Erythroblast (primary cell): ENCODE measurements around the gene BABAM2.

Source experiments
- GATA1 ChIP-seq: IDR thresholded peaks from 2 replicates; pipeline ENCODE4 v1.6.1; 2011; ENCODE audit warnings: low read depth, mild to moderate bottlenecking, control low read depth, low read length, moderate library complexity
- POLR2A ChIP-seq: IDR thresholded peaks from 2 replicates; pipeline ENCODE4 v1.6.1; 2011; ENCODE audit warnings: mild to moderate bottlenecking, low read length

DNA sequence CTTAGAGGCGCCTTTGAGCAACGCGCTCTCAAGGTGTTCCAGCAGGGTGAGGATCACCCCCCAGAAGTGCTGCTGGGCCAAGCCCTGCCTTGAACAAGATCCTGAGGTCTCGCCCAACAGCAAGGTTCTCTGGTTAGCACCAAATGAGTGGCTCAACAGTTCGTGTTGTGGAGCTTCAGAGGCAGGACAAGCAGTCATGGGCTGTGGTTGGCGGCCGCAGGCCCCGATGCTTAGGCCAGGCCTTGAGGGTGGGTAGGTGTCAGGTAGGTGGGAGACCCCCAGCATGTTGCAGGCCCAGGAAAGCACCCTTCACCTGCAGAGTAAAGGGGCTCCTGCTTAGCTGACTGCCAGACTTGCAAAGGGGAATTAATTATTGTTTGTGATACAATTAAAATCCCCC lies 431.9 kb downstream of the BABAM2 start:
- TF ChIP-seq POLR2A (no peak), GATA1 (no peak)
